ENCODE data around the gene NEUROD2. TPM values are rescaled to one million over a fixed set of nuclear protein-coding genes. Genes with fewer than 3 reads are reported as not detected.
A peak's percentile ranks its signal among the peaks of the same experiment; 100 is the strongest.

The NEUROD2 gene
- total RNA-seq, 1 donor = not detected

DNA sequence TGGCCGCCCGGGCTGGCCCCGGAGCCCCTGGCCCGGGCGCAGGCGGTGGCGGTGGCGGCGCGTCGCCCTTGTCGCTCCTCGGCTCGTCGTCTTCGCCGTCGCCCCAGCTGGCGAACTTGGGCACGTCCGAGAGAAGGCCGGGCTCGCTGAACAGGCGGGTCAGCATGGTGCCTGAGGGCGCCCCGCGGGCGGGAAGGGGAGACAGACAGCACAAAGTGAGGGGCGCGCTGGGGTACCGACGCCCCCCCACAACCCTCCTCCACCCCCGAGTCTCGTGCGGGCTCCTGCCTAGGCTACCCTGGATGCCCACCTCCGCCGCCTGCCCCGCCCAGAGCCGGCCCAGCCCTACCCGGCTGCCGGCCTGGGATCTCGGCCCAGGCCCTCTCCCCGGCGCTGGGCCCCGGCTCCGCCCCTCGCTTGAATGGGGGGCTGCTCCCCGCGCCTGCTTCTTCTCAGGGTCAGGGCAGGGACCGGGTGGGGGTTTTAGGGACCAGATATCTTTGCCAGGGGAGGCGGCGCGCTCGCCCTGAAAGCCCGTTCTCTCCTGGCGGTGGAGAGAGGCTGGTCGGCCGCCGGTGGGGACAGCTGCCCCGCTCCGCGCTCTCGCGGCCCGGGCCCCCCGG lies 1.2 kb downstream of the NEUROD2 start:
- H3K4me3 ChIP-seq (ENCODE audit: low read depth, low read length) = no peak overlapping the region
- TF ChIP-seq, protein P1, sequence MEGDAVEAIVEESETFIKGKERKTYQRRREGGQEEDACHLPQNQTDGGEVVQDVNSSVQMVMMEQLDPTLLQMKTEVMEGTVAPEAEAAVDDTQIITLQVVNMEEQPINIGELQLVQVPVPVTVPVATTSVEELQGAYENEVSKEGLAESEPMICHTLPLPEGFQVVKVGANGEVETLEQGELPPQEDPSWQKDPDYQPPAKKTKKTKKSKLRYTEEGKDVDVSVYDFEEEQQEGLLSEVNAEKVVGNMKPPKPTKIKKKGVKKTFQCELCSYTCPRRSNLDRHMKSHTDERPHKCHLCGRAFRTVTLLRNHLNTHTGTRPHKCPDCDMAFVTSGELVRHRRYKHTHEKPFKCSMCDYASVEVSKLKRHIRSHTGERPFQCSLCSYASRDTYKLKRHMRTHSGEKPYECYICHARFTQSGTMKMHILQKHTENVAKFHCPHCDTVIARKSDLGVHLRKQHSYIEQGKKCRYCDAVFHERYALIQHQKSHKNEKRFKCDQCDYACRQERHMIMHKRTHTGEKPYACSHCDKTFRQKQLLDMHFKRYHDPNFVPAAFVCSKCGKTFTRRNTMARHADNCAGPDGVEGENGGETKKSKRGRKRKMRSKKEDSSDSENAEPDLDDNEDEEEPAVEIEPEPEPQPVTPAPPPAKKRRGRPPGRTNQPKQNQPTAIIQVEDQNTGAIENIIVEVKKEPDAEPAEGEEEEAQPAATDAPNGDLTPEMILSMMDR (IDR thresholded peaks at IDR 0.05; ENCODE audit: insufficient read depth, low read length) = no peak
- no peak for DNase-seq (ENCODE audit: low read depth)

DNA sequence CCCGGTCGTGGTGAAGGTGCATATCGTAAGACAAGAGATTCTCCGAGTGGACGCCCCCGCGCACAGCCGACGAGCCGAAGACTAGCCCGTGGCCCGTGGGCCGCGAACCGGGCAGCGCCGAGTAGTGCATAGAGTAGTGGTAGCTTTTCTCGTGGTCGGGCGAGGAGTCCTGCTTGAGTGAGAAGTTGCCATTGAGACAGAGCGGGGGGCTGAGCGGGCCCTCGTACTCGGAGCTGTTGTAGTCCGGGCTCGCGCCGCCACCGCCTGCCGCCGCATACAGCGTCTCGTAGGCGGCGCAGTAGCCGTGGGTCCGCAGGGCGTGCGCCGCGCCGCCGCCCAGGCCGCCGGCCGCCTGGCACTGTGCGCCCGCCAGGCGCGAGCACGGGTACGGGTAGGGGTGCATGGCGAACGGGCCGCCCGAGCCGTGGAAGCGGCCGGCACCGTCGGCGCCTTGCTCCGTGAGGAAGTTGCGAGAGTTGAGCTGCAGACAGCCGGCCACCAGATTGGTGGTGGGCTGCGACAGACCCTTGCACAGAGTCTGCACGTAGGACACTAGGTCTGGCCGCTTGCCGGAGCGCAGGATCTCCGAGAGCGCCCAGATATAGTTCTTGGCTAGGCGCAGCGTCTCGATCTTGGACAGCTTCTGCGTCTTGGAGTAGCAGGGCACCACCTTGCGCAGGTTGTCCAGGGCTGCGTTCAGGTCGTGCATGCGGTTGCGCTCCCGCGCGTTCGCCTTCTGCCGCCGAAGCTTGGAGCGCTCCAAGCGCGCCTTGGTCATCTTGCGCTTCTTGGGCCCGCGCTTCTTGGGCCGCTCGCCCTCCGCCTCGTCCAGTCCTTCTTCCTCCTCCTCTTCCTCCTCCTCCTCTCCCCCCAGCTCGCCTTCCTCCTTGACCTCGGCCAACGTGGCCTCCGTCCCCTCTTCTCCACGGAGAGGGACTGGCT lies 2.0 kb downstream of the NEUROD2 start:
- TF ChIP-seq, protein P1 (IDR thresholded peaks at IDR 0.05; ENCODE audit: insufficient read depth, low read length) = no peak
- DNase-seq (ENCODE audit: low read depth) = peak; percentile 6
- H3K4me3 ChIP-seq (ENCODE audit: low read depth, low read length) = no peak overlapping the region

- DNase-seq (ENCODE audit: low read depth) = no peak
- no peak overlapping the region for H3K4me3 ChIP-seq (ENCODE audit: low read depth, low read length)
- TF ChIP-seq, protein P1 (IDR thresholded peaks at IDR 0.05; ENCODE audit: insufficient read depth, low read length) = no peak
Measured at GRCh38 chr17:39604911-39605491, 2.7 kb downstream of the NEUROD2 start.

DNA sequence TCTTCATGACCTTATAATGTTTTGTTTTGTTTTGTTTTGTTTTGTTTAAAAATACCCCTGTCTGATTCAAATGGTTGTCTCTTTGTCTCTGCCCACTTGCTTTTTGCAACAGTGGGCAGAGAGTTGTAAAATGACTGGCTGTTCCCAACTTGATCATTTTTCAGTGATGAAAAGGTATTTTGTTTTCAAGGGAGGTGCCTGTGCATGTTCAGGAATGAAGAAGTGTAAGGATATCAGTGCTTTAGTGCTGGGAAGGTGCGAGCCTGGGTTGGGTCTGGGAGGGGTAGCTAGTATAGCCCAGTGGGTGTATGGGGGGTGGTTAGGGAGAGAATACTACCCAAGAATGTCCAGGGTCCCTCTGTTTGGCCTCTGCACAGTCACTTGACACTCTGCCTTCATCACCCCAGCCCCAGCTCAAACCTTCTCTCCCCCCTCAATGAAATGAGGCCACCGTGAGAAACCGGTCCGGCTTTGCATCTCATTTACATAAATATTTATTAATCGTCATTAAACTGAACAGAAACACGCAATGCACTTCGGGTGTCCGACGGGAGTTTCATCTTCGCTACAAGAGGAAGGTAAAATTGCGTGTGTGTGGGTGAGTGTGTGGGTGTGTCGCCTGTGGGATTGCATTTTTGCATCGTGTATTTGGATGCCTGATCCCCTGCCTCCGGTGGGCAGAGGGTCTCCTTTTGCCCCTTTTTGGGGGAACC lies 4.3 kb downstream of the NEUROD2 start:
- no peak for DNase-seq (ENCODE audit: low read depth)
- H3K4me3 ChIP-seq (ENCODE audit: low read depth, low read length) = no peak overlapping the region
- TF ChIP-seq, protein P1 (IDR thresholded peaks at IDR 0.05; ENCODE audit: insufficient read depth, low read length) = no peak

DNA sequence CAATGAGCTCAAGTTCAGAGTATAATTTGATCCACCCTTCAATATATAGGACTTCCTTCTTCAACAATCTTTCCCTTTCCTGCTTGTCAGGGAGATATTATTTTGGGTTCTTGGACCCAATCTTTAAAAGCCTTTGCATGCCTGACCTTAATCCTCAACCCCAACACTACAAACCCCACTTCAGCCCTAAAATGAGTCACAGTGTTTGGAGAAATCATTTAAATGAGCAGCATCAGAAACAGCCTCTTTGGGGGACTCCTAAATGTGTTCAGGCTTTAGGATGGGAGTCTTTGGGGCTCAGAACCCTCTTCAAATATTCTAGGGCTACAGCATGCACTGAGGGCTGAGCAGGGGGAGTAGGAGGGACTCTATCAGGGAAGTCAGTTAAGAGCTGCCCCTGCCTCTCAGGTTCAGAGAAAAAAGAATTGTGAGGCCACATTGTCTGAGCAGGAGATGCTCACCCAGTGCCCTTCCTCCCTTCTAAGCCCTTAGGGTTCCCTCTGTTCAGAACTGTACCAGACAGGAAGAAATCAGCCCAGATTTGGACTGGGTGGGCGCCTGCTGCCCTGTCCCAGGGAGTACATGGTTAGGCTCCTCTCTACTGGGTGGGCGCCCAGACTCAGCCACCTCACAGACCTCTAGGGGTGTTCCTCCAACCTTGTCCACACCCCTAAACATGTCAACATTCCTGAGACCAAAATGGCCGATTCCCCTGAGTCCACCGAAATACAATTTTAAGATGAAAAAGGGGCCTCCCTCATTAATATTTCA lies 5.0 kb downstream of the NEUROD2 start:
- TF ChIP-seq, protein P1 (IDR thresholded peaks at IDR 0.05; ENCODE audit: insufficient read depth, low read length) = no peak
- H3K4me3 ChIP-seq (ENCODE audit: low read depth, low read length) = no peak overlapping the region
- DNase-seq (ENCODE audit: low read depth) = no peak
